HL-60 (cell line): ENCODE results near the gene ATP5F1E.

Experiments used
- DNase-seq, 2 experiments: peaks; one replicate each; pipeline ENCODE4 v3.0.0-alpha.2; 2010 to 2020; ENCODE audit warnings: low read depth in 1 of 2, low spot score in 1 of 2
- H3K27ac ChIP-seq: fragments of 250-450 bp; sonication (Bioruptor Pico); replicated peaks from 2 replicates; pipeline ENCODE4 v1.5.1; 2020; ENCODE audit warnings: mild to moderate bottlenecking, moderate library complexity
- H3K27me3 ChIP-seq: fragments of 250-450 bp; sonication (Bioruptor Pico); 2 replicates; pipeline ENCODE4 v1.5.1; 2021; ENCODE audit warnings: mild to moderate bottlenecking, moderate library complexity; ENCODE audit not compliant: insufficient read depth, poor library complexity, severe bottlenecking
- H3K4me3 ChIP-seq: replicated peaks from 2 replicates; pipeline ENCODE4 v1.5.1; 2011; ENCODE audit warnings: mild to moderate bottlenecking, control low read depth, low read length; ENCODE audit not compliant: insufficient read depth
- GABPA ChIP-seq: IDR thresholded peaks from 2 replicates; pipeline ENCODE4 v1.6.1; 2012; ENCODE audit warnings: low read depth
- POLR2AphosphoS5 ChIP-seq: IDR thresholded peaks from 2 replicates; pipeline ENCODE4 v1.6.1; 2012; ENCODE audit warnings: low read depth
- SPI1 ChIP-seq: IDR thresholded peaks from 2 replicates; pipeline ENCODE4 v1.6.1; 2012; ENCODE audit warnings: low read depth, mild to moderate bottlenecking, borderline replicate concordance
- TF ChIP-seq, protein P1 (sequence below): IDR thresholded peaks from 2 replicates; pipeline ENCODE4 v1.6.1; 2012; ENCODE audit warnings: low read depth; ENCODE audit not compliant: insufficient replicate concordance
- TF ChIP-seq, protein P2 (sequence below): IDR thresholded peaks from one replicate; pipeline ENCODE4 v1.5.1; 2011; ENCODE audit warnings: low read length, control low read depth, inconsistent platforms; ENCODE audit not compliant: insufficient read depth

Gene ATP5F1E

GRCh38 chr20:59030911-59031563 is 1.1 kb downstream of the ATP5F1E start:
- Histone ChIP-seq H3K27me3 (no peaks in the 10 kb centered on the region), H3K27ac (no peak overlapping the region), H3K4me3 (peak overlapping the region; percentile 76)
- no peak for DNase-seq
- TF ChIP-seq GABPA: no peak
- TF ChIP-seq SPI1: peak; percentile 59

GRCh38 chr20:59028812-59029211 is 3.3 kb downstream of the ATP5F1E start:
- TF ChIP-seq, protein P1, sequence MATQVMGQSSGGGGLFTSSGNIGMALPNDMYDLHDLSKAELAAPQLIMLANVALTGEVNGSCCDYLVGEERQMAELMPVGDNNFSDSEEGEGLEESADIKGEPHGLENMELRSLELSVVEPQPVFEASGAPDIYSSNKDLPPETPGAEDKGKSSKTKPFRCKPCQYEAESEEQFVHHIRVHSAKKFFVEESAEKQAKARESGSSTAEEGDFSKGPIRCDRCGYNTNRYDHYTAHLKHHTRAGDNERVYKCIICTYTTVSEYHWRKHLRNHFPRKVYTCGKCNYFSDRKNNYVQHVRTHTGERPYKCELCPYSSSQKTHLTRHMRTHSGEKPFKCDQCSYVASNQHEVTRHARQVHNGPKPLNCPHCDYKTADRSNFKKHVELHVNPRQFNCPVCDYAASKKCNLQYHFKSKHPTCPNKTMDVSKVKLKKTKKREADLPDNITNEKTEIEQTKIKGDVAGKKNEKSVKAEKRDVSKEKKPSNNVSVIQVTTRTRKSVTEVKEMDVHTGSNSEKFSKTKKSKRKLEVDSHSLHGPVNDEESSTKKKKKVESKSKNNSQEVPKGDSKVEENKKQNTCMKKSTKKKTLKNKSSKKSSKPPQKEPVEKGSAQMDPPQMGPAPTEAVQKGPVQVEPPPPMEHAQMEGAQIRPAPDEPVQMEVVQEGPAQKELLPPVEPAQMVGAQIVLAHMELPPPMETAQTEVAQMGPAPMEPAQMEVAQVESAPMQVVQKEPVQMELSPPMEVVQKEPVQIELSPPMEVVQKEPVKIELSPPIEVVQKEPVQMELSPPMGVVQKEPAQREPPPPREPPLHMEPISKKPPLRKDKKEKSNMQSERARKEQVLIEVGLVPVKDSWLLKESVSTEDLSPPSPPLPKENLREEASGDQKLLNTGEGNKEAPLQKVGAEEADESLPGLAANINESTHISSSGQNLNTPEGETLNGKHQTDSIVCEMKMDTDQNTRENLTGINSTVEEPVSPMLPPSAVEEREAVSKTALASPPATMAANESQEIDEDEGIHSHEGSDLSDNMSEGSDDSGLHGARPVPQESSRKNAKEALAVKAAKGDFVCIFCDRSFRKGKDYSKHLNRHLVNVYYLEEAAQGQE: no peak
- TF ChIP-seq GABPA: no peak
- TF ChIP-seq, protein P2, sequence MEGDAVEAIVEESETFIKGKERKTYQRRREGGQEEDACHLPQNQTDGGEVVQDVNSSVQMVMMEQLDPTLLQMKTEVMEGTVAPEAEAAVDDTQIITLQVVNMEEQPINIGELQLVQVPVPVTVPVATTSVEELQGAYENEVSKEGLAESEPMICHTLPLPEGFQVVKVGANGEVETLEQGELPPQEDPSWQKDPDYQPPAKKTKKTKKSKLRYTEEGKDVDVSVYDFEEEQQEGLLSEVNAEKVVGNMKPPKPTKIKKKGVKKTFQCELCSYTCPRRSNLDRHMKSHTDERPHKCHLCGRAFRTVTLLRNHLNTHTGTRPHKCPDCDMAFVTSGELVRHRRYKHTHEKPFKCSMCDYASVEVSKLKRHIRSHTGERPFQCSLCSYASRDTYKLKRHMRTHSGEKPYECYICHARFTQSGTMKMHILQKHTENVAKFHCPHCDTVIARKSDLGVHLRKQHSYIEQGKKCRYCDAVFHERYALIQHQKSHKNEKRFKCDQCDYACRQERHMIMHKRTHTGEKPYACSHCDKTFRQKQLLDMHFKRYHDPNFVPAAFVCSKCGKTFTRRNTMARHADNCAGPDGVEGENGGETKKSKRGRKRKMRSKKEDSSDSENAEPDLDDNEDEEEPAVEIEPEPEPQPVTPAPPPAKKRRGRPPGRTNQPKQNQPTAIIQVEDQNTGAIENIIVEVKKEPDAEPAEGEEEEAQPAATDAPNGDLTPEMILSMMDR: no peak
- TF ChIP-seq POLR2AphosphoS5: no peak
- Histone ChIP-seq H3K27me3 (no peaks in the 10 kb centered on the region), H3K4me3 (no peak overlapping the region), H3K27ac (no peak overlapping the region)
- no peak for DNase-seq

- Histone ChIP-seq H3K4me3 (no peak overlapping the region), H3K27ac (no peak overlapping the region), H3K27me3 (no peaks in the 10 kb centered on the region)
- TF ChIP-seq GABPA: no peak
- TF ChIP-seq, protein P2: no peak
- no peak for TF ChIP-seq POLR2AphosphoS5
- no peak for DNase-seq
Measured at GRCh38 chr20:59027741-59028320, 4.3 kb downstream of the ATP5F1E start.

GRCh38 chr20:59026904-59027740 is 5.0 kb downstream of the ATP5F1E start:
- Histone ChIP-seq H3K27me3 (no peaks in the 10 kb centered on the region), H3K27ac (no peak overlapping the region), H3K4me3 (no peak overlapping the region)
- TF ChIP-seq POLR2AphosphoS5 (no peak), GABPA (no peak), SPI1 (no peak)
- TF ChIP-seq, protein P1: no peak
- TF ChIP-seq, protein P2: no peak
- no peak for DNase-seq
